Keratinocyte (primary cell): ENCODE measurements around the gene TMEM134. TPM values are rescaled to one million over a fixed set of nuclear protein-coding genes. Genes with fewer than 3 reads are reported as not detected.

Experiments
- DNase-seq: peaks from one replicate; pipeline ENCODE4 v3.0.0-alpha.2; 2011; ENCODE audit warnings: low read depth, missing footprints, low spot score
- FAIRE-seq: peaks from 2 replicates; lab custom pipeline; 2011; peaks lifted over from hg19 to GRCh38; lab: Jason Lieb, UNC
- H2AFZ ChIP-seq: 2 replicates; pipeline ENCODE4 v1.6.0; 2012; ENCODE audit warnings: low read length, control low read depth, inconsistent platforms; ENCODE audit not compliant: control insufficient read depth
- H3K27ac ChIP-seq: 2 replicates; pipeline ENCODE4 v1.5.1; 2011; ENCODE audit warnings: low read length; ENCODE audit not compliant: control insufficient read depth, insufficient read depth
- H3K27me3 ChIP-seq: 3 replicates; pipeline ENCODE4 v1.6.0; 2011; ENCODE audit warnings: low read length; ENCODE audit not compliant: control insufficient read depth, insufficient read depth; ENCODE audit errors: extremely low read depth
- H3K36me3 ChIP-seq, 2 experiments: 2 replicates in 1 of 2; 3 replicates in 1 of 2; pipeline ENCODE4 v1.5.1; 2011; ENCODE audit warnings: low read length in 2 of 2, mild to moderate bottlenecking in 1 of 2; ENCODE audit not compliant: control insufficient read depth in 2 of 2, insufficient read depth in 2 of 2; ENCODE audit errors: extremely low read depth in 1 of 2
- H3K4me1 ChIP-seq: 3 replicates; pipeline ENCODE4 v1.5.1; 2011; ENCODE audit warnings: low read length; ENCODE audit not compliant: control insufficient read depth, insufficient read depth; ENCODE audit errors: extremely low read depth
- H3K4me2 ChIP-seq: 3 replicates; pipeline ENCODE4 v1.6.0; 2011; ENCODE audit warnings: low read depth, low read length; ENCODE audit not compliant: control insufficient read depth, insufficient read depth; ENCODE audit errors: extremely low read depth
- H3K4me3 ChIP-seq, 3 experiments: fragments of 200-600 bp in 1 of 3; sonication (generic) in 1 of 3; 2 replicates in 2 of 3; 3 replicates in 1 of 3; pipeline ENCODE4 v1.5.1; 2011 to 2016; ENCODE audit warnings: low read length in 3 of 3, mild to moderate bottlenecking in 3 of 3, control low read depth in 2 of 3, inconsistent platforms in 1 of 3, low read depth in 1 of 3, mixed read lengths in 1 of 3, mixed run types in 1 of 3, moderate library complexity in 1 of 3; ENCODE audit not compliant: control insufficient read depth in 2 of 3, insufficient read depth in 2 of 3; ENCODE audit errors: extremely low read depth in 1 of 3
- H3K79me2 ChIP-seq: 2 replicates; pipeline ENCODE4 v1.6.0; 2012; ENCODE audit warnings: low read length; ENCODE audit not compliant: control insufficient read depth, insufficient read depth
- H3K9ac ChIP-seq: 3 replicates; pipeline ENCODE4 v1.6.0; 2011; ENCODE audit warnings: low read length; ENCODE audit not compliant: control insufficient read depth, insufficient read depth; ENCODE audit errors: extremely low read depth
- H3K9me1 ChIP-seq: 3 replicates; pipeline ENCODE4 v1.6.0; 2011; ENCODE audit warnings: low read length; ENCODE audit not compliant: control insufficient read depth, insufficient read depth; ENCODE audit errors: extremely low read depth
- H3K9me3 ChIP-seq: 2 replicates; pipeline ENCODE4 v1.5.1; 2012; ENCODE audit warnings: low read depth, low read length; ENCODE audit not compliant: control insufficient read depth
- H4K20me1 ChIP-seq: 3 replicates; pipeline ENCODE4 v1.6.0; 2011; ENCODE audit warnings: low read length; ENCODE audit not compliant: control insufficient read depth, insufficient read depth; ENCODE audit errors: extremely low read depth
- EZH2 ChIP-seq: IDR thresholded peaks from one replicate; pipeline ENCODE4 v1.6.1; 2012; ENCODE audit warnings: inconsistent platforms, mild to moderate bottlenecking, low read length, moderate library complexity
- dilution Hi-C: fragments of 300-500 bp; cut with MboI; formaldehyde crosslinking; loops from one replicate; pipeline ENCODE4 v1.7.0; 2020; ENCODE audit warnings: low sequenced_read_pairs; ENCODE audit not compliant: extremely low pct_ligation_motif_present
- polyA plus RNA-seq, 5 experiments: library from polyadenylated mRNA; depleted of rRNA in 3 of 5; stranded (reverse) in 3 of 5; stranded (forward) in 1 of 5; unstranded in 1 of 5; fragments of >200 nt; gene quantifications; 1 replicate in 1 of 5; 2 replicates in 3 of 5; 3 replicates in 1 of 5; pipeline versions ENCODE4 v1.2.1 to v1.2.3, GENCODE V29; 2011 to 2012; ENCODE audit warnings: missing spikeins in 2 of 5, low read depth in 1 of 5, low replicate concordance in 1 of 5
- TF ChIP-seq, protein P1 (sequence below), 3 experiments: IDR thresholded peaks in 1 of 3; conservative IDR thresholded peaks in 1 of 3; optimal IDR thresholded peaks in 1 of 3; 2 replicates in 2 of 3; 3 replicates in 1 of 3; pipeline versions ENCODE3 to v1.5.1; 2011; ENCODE audit warnings: low read length in 3 of 3, mild to moderate bottlenecking in 3 of 3, moderate library complexity in 2 of 3, control low read depth in 1 of 3, inconsistent platforms in 1 of 3; ENCODE audit not compliant: insufficient read depth in 2 of 3; ENCODE audit errors: extremely low read depth in 1 of 3

Gene TMEM134
- polyA plus RNA-seq, 1 donor (not counting 4 experiments of a cell fraction or from before 2014, with no cell fraction given) = 24.7 TPM

GRCh38 chr11:67442504-67443404 lies 26.3 kb downstream of the TMEM134 start:
- no peaks in the 10 kb centered on the region for H3K9me1 ChIP-seq
- no peaks in the 10 kb centered on the region for H3K27me3 ChIP-seq
- peak overlapping the region; percentile 50 for H3K27ac ChIP-seq
- DNase-seq (no peak), FAIRE-seq (no peak)
- TF ChIP-seq EZH2 = no peak
- peaks cover 3% of the 10 kb centered on the region for H4K20me1 ChIP-seq
- peak overlapping the region; percentile 89 for H3K4me2 ChIP-seq
- H3K9me3 ChIP-seq = no peaks in the 10 kb centered on the region
- peak overlapping the region; percentile 83 for H3K9ac ChIP-seq
- H3K4me3 ChIP-seq = peak overlapping the region; percentile 69 to 85 (median 73)
- H2AFZ ChIP-seq = no peak overlapping the region
- dilution Hi-C loops = no loop called here
- H3K4me1 ChIP-seq = peaks cover 6% of the 10 kb centered on the region
- peaks cover 0 to 12% of the 10 kb centered on the region in 2 experiments for H3K36me3 ChIP-seq
- H3K79me2 ChIP-seq = peaks cover 15% of the 10 kb centered on the region

- H3K9me1 ChIP-seq = no peaks in the 10 kb centered on the region
- H3K9ac ChIP-seq = no peak overlapping the region
- no peak for DNase-seq
- no peaks in the 10 kb centered on the region for H3K27me3 ChIP-seq
- H4K20me1 ChIP-seq = peaks cover 3% of the 10 kb centered on the region
- no peak overlapping the region for H2AFZ ChIP-seq
- no peak overlapping the region for H3K27ac ChIP-seq
- no peak overlapping the region for H3K4me3 ChIP-seq
- dilution Hi-C loops = no loop called here
- H3K9me3 ChIP-seq = no peaks in the 10 kb centered on the region
- H3K79me2 ChIP-seq = peaks cover 15% of the 10 kb centered on the region
- peaks cover 6% of the 10 kb centered on the region for H3K4me1 ChIP-seq
- peak overlapping the region; percentile 89 for H3K4me2 ChIP-seq
- FAIRE-seq = no peak
- peaks cover 0 to 12% of the 10 kb centered on the region in 2 experiments for H3K36me3 ChIP-seq
- TF ChIP-seq, protein P1, sequence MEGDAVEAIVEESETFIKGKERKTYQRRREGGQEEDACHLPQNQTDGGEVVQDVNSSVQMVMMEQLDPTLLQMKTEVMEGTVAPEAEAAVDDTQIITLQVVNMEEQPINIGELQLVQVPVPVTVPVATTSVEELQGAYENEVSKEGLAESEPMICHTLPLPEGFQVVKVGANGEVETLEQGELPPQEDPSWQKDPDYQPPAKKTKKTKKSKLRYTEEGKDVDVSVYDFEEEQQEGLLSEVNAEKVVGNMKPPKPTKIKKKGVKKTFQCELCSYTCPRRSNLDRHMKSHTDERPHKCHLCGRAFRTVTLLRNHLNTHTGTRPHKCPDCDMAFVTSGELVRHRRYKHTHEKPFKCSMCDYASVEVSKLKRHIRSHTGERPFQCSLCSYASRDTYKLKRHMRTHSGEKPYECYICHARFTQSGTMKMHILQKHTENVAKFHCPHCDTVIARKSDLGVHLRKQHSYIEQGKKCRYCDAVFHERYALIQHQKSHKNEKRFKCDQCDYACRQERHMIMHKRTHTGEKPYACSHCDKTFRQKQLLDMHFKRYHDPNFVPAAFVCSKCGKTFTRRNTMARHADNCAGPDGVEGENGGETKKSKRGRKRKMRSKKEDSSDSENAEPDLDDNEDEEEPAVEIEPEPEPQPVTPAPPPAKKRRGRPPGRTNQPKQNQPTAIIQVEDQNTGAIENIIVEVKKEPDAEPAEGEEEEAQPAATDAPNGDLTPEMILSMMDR (optimal IDR thresholded peaks at IDR 0.05 in 1 of 3, IDR thresholded peaks at IDR 0.05 in 1 of 3, conservative IDR thresholded peaks at IDR 0.05 in 1 of 3; ENCODE audit: extremely low read depth in 1 of 3, insufficient read depth in 2 of 3, low read length in 3 of 3) = no peak
- no peak for TF ChIP-seq EZH2
Measured at GRCh38 chr11:67441731-67442351, 27.2 kb downstream of the TMEM134 start.
